ENCODE results near the gene ASMTL.
"Not testable (repeated sequence)": the region's sequence is repeated elsewhere in the genome, so short reads cannot be mapped to it uniquely, and the experiment has no call there.

GRCh38 chrX:1446984-1447968 is 5.4 kb downstream of the ASMTL start:
- TF ChIP-seq CTCF, POLR2A (IDR thresholded peaks at IDR 0.05): not testable (repeated sequence)

All from vagina (tissue), 2 donors.